GM19438 (cell line): ENCODE data around the gene MAB21L1.

ENCODE experiments used
- ATAC-seq: cut with Tn5 transposase; IDR thresholded peaks from one replicate; pipeline ENCODE4 v1.9.1; 2021; ENCODE audit warnings: low read depth; ENCODE audit not compliant: unreplicated experiment

MAB21L1 gene

DNA sequence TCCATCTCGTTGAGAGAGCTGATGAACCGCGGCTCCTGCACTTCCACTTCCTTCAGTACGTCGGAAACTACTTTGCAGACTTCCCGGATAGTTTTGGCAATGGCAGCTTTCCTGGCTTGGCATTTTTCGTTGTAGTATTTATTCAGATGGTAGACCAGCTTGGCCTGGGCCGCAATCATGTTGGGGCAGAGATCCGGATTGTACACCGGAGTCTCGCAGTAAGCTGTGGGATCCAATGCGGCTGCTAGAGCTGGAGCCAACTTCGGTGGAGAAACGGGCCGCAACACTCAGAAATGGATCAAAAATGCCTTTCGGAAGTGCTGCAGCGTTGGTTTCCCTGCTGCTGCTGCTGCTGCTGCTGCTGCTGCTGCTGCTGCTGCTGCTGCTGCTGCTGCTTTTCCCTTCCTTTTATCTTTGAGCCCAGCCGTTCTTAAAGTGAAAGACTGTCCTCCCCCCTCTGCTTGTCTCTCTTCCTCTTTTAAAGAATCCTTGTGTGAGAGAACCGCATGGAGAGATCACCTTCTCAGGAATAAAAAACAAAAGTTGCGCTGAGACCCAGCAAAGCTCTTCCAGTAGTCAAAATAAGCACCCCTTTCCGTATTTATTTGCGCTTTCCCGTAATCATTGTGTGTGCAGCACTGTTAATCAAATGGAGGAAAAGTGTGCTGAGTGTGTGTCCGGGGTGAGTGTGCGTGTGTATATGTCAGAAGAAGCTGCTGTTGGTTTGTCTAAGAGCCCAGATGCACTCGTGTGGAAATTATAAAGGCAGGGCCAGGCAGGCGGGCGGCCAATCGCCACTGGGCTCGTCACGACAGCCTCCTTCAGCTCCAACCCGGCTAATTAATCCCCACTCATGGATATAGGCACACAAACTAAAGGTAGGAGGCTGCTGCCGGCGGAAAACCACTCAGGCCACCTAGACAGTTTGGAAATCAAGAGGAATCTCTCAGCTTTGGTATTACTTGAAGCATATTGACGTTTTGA, at the start of gene MAB21L1:
Gene MAB21L1, minus strand, starts transcription at position 730 of the 984 bp plus-strand sequence. Its CDS starts 551 bp downstream, at position 179.
- ATAC-seq: no peak

DNA sequence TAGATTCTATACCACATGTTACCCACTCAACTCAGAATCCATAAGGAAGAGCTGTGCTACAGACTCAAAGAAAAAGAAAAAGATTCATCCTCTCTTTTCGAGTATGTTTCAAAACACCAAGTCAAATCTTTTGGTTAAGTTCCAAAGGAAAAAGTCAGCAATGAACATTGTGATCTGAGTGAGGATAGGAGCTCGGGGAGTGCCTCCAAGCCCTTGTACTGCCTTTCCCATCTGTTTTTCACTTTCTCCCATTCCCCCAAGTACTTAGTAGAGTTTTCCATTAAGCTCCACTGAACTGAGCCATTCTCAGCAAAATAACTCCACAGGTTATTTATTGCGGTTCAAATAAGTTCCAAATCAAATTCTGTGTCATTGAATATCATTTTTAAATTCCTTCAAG, 47.7 kb upstream of the MAB21L1 start:
- ATAC-seq: no peak

DNA sequence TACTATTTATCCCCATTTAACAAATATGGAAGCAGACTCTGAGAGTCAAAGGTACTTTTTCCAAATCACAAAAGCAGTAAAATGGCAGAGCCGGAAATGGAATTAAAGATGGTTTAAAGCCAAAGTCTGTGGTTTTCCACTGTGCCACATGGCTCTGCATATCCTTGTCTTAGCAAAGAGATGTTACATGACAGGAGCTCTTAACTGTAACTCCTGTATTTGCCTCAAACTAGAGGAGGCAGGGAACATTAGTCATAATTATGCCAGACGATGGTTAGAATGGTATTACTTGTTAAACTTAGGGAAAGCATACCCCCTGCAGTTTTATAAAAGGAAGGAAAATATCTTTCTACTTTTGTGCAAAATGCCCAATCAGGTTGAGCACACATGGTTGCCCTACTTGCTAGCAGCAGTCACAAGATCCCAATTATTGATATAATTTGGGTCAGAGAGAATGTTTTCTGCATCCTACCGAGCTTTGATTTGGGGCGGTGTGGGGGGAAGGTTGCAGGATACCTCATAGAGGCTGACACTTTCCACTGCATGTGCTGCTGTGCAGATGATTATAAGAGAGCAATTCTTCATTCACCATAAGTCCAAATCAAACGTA, 42.0 kb upstream of the MAB21L1 start:
- no peak for ATAC-seq

DNA sequence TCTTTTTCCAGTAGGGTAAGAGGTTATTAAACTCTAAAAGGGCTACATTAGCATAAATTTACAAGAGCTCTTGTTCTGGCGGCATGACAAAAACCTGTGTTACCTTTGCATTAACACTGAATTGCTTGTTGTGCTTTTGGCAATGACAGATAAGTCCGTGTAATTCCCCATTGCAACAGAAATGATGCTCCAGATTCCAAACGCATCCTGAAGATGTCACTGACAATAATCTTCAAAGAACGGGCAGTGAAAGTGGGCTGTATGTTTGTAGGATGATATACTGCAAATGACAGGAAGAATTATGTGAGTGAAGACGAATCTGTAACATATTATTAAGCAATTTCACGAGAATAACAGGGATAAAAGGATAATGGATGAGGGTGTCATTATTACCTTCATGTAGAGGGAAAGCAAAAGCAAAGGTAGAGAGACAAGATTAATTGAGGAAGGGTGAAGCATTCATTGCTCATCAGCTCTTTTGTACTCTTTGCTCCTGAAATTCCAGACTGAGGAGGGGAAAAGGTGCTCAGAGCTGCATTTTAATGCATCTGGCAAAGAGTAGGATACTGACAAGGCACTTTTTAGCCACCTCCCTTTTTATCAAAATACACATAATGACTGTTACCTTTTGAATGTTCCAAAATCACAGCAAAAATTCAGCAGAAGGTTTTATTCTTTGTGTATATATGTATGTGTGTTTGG, 38.5 kb upstream of the MAB21L1 start:
- no peak for ATAC-seq

DNA sequence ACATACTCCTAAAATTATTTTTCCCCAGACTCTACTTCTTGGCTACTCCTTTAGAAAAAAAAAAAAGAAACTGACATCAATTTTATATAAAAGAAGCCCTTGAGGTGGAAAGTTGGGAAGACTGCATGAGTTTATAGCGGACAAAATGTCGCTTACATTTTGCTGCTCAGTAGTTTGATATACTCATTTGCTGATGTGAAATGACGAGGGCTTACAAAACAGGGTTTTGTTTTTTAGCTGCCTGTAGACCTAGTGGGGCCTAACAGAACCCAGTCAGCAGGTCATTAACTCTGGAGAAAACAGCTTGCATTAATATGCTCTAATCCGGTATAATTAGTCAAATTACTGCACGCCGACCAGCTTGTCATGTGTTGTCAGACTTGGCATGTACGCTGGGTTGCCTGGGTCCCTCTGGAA, 37.6 kb upstream of the MAB21L1 start:
- no peak for ATAC-seq

DNA sequence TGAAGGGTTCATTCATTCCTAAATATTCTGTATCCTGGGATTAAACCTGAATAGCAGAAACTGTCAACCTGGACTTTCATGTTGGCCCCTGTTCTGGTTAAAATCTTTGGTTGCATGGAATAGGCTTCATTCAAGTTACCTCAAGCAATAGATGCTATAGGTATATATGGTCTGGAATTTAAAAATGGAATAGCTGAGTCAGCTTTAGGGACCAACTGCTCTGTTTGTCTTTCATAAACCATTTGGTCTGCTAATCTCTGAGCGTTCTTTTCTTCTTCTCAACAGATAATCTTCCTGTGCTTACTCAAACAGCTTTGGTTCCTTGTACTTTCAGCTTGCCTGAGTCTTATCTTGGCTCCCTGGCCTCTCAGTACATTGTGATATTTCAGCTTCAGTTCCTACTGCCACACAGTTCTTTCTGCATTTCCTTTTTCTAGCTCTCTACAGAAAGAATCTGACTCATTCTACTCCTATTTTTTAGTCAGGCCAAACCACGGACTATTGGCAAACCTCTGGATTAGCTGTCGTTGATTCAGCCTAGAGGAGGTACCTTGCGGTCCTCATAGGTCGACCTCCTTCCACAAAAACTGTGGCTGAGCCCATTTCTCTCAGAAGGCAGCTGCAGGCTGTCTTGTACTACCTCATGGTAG, 35.9 kb upstream of the MAB21L1 start:
- no peak for ATAC-seq

DNA sequence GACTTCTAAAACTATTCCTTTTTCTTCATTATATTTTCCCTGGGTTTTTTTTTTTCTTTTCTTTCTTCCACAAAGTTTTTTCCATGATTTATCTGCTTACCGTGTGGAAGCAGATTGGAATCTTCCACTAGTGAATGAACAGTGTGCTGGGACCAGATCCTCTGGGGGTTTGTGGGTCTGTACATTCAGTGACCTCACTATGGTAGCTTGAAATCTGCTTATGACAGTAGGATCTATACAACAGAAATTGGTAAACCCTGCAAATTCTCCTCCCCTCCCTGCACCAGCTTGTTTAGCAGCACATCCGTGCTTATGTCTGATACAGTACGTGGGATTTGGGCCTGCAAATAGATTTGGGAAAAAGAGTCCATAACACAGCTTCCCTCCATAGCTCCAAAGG, 26.0 kb upstream of the MAB21L1 start:
- no peak for ATAC-seq

DNA sequence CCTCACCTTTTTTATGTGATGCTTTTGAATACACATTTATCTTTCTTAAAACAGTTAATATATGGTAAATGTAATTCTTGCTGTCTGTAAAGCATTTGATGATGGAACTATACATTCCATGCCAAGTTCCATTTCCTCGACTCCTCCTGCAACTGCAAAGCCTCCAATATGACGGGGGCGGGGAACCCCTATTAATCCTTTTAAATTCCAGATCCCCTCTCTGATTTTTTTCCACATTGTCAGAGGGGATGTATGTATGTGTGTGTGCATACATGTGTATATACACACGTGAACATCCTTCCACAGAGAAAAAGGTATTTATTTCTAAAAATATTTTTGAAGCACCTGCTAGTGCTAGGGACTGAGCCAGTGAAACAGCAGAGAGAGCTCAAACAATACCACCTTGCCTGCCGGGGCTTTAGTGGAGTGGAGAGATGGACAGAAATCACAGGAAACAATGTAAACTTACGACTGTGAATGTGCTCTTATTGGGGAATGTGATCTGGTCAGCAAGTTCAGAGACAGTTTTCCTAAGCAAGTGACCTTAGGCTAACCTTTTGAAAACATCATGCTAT, 25.3 kb upstream of the MAB21L1 start:
- ATAC-seq: no peak

DNA sequence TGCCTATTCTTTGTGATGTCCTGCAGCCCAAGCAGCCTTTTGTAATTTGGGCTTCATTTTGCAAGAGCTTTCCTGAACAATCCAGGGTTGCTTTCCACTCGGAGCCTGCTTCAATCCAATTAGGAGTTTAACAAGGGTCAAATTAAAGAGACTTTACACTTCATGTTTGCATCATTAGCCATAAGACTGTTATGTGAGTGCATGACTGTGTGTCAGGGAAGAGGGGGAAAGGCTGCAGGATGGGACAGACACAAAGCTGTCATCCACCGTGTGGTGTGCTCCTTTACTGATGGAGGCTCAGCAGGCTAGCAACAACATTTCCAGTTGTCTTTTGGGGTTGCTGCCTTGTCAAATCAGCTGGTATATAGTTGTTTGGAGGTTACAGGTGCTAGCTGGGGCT, 23.7 kb upstream of the MAB21L1 start:
- no peak for ATAC-seq

DNA sequence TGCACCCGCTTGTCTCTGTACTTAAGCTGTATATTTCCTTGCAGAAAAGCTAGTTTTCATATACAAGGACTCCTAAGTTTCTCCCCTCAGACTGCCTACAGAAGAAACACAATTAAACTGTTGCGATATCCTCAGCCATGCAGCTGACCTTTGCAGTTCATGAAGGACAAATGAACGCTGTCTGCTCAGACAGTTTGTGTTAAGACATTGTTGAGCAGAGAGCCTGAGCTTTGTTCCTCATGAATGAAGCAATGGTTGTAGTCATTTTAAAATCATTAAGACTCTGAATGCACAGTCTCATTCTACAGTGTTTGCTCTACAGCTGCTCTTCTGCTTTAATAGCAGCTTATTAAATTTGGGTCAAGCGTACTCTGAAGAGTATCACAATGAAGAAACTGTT, 23.2 kb upstream of the MAB21L1 start:
- no peak for ATAC-seq

DNA sequence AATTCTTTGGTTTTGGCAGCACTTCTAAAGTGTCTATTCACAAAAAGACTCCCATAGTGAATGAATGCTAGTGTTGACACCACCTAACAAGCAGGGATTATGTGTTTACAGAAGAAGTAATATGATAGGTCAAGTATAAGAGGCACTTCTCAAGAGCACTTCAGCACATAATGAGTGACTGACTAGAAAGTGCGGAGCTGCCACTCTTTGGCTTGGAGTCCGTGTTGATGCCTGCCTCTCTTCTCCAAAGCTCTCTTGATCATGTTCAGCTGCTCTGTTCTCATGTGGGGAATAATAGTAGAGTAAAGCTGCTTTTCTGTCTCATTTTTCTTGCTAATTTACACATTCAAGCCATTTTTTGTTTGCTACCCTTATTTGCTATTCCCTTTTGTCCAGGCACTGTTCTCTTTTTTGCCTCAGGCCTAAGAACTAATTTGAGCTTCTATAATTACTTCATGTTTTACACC, 22.7 kb upstream of the MAB21L1 start:
- ATAC-seq: no peak

DNA sequence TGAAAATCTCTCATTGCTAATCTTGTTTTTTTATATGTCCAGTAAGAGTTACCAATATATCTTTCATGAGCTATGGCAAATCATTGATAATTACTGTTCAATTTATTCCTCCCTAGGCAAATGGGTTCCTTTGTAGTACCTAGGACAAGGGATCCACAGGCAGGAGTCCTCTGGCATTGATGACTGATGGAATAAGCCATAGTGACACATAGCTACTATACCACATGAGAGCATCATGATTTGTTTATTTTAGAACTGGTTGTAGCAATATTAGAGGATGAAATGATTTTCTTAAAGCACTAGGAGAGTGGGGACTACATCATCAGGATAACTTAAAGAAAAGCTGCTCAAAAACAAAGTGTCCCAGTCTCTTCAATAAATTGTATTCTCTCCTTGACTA, 21.7 kb upstream of the MAB21L1 start:
- ATAC-seq: no peak

DNA sequence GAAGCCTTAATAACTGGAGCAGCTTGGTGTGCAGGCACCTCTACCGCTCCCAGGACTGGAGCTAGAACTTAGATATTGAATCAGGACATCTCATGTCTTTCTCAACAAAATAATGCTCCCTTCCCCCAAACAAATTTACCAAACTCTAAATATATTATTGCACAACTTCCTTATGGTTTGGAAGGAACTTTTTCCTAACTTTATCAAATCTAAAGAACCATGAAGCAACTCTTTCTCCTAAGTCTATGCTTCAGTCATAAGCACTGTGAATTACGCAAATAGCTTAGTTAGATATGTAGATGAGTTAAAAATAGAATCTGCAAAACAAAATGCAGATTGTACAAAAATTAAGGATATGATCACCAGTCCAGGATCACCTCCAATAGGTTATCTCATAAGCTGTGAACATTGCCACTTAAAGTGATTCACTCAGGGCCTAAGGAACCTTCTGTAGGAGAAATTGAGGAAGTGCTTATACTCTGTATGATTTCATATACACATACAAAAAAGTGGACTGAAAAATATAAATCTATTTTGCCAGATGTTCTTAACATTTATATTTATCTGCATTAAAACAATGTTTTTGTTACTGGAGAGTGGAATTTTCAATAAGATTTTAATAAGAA, 20.4 kb upstream of the MAB21L1 start:
- no peak for ATAC-seq

DNA sequence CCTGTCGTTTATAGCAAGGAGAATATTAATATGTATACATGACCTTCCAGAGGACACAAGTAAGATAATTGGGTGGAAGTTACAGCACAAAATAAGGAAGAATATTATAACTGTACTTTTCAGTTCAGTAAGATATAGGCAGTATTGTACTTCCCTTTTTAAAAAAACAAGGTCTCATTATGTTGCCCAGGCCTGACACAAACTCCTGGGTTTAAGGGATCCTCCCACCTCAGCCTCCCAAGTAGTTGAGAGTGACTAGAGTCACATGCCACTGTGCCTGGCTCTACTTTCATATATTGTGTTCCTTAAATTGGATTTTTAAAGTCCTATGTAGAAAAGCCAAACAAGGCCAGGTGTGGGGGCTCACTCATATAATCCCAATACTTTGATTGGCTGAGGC, 19.5 kb upstream of the MAB21L1 start:
- ATAC-seq: no peak

DNA sequence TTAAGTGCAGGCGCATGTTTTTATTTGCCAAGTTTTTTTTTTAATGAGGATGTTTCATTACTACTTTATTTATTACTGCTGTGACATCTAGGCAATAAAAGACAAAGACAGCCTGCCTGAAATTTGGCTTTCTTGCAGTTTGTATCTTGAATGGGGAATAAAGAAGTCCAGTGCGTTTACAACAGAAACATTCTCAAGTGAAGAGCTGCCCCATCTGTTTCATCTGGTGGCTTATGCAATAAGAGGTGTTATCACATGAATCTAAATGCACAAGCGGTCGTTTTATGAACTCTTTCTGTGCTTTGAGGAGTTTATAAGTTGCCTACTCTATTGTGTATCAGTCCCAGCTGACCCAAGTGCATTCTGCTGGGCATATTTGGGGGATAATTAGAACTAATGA, 12.6 kb upstream of the MAB21L1 start:
- ATAC-seq: no peak

DNA sequence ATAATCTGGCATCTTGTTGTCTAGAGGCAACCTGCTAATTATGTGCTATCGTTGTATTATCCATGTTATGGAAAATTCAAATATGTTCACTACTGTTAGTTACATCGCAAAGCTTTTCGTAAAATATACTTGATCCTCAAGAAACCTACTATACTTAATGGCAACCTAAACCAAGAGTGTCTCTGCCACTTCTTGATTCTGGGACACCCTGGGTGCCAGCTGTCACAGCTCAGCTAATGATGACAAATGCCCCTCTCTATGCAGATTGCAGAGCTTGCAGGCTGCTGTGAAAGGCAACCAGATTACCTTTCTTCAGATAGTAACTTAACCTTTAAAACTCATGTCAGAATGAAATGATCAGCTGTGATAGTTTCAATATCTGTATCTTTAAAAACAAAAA, 8.9 kb upstream of the MAB21L1 start:
- ATAC-seq: no peak

DNA sequence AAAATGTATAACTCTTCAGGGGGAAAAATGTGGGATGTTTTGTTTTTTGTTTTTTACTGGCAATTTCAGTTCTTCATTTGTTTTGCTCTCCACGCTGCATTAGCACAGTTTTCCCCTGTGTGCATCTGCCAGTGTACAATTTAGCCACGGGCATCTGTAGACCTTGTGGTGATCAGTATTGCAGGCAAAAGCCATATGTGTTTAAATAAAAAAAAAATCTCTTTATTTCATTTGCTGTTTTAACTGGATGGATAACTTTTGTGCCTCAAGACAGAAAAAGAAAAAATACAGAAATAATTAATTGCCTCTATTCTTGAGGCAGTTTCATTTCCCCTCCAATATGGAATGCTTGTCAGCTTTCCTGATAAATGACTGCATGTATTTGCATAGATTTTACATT, 7.9 kb upstream of the MAB21L1 start:
- ATAC-seq: no peak

DNA sequence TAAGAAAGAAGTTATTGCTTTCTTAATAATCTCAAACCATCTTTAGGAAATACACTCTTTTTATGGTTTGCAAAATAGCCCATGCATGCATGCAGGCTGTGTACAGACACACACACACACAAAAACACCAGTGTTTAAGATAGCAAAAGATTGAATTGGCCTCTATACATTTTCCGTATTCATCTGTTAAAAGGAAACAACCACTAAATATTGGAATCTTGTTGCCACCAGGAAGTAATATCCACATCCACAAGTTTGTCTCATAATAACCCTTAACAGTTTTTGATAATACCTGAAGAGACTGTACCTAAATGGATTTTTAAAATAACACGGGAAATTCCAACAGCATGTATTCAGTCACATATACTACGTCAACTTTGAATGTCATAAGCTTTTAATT, 7.3 kb upstream of the MAB21L1 start:
- no peak for ATAC-seq

DNA sequence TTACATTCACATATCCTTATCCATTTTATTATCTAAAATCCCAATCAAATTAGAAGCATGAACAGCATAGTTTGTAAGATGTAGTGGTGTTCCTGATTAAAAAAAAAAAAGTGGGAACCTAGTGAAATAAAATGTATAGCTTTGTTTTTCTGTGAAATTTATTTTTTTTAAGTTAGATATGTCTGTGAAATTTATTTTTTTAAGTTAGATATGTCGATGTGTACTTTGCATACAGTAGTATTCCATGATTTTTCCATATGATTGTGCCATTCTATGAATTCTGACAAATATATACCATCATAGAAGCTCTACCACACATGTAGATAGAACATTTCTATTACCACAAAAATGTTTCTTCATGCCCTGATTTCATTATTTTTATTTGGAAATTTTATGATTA, 6.0 kb upstream of the MAB21L1 start:
- ATAC-seq: no peak

DNA sequence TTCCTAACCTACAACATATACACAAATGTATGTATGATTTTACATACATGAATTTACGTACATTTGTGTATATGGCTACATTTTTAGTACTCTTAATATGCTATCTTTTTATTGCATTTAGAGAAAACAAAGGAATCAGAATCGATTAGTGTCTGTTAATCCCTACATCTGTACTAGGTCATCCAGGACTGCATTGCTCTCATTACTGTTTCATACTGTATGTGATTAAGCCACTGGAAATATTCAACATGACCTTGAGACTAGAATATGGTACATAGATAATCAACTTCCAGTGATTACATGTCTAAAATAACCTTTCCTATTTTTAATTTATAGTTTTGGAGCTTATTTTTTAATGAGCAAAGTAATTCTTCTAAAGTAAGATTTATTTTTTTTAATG, 5.3 kb upstream of the MAB21L1 start:
- no peak for ATAC-seq
